ENCODE data around the gene LRRC73. TPM values are rescaled to one million over a fixed set of nuclear protein-coding genes. Genes with fewer than 3 reads are reported as not detected.

Gene LRRC73
- total and polyA plus RNA-seq, 2 of the 8 experiments (the other 6 are each of a cell fraction or from before 2014, with no cell fraction given), result 0.24 to 0.26 TPM

GRCh38 chr6:43488667-43489276, 21.4 kb downstream of the LRRC73 start (continued):
- TF ChIP-seq CHD7 (IDR thresholded peaks at IDR 0.05; ENCODE audit: insufficient replicate concordance, low read length) (no peak), SIN3A (conservative IDR thresholded peaks at IDR 0.05 in 1 of 2, IDR thresholded peaks at IDR 0.05 in 1 of 2; ENCODE audit: low read depth in 1 of 2, low read length in 2 of 2) (no peak), TEAD4 (IDR thresholded peaks at IDR 0.05; ENCODE audit: low read depth, low read length) (no peak), SUZ12 (IDR thresholded peaks at IDR 0.05; ENCODE audit: low read length) (no peak), CHD2 (IDR thresholded peaks at IDR 0.05; ENCODE audit: low read length) (no peak), HDAC2 (IDR thresholded peaks at IDR 0.05; ENCODE audit: borderline replicate concordance in 1 of 2, low read depth in 2 of 2, low read length in 2 of 2) (no peak), RNF2 (IDR thresholded peaks at IDR 0.05; ENCODE audit: borderline replicate concordance, low read depth, low read length, missing control alignments, poor library complexity, severe bottlenecking) (no peak), HDAC6 (IDR thresholded peaks at IDR 0.05; ENCODE audit: low read depth, low read length) (no peak), YY1 (IDR thresholded peaks at IDR 0.05; ENCODE audit: low read depth, low read length) (no peak)
